Endothelial cell (in vitro differentiated cells): ENCODE measurements around the gene THEMIS2. TPM values are rescaled to one million over a fixed set of nuclear protein-coding genes. Genes with fewer than 3 reads are reported as not detected.

ENCODE experiments used
- DNase-seq: peaks from one replicate; pipeline ENCODE4 v3.0.0; 2021; ENCODE audit warnings: low spot score
- H3K27ac Mint-ChIP-seq: one replicate; pipeline ENCODE4 v1.8.0; 2021; ENCODE audit warnings: mixed read lengths, inconsistent platforms; ENCODE audit not compliant: unreplicated experiment
- H3K27me3 Mint-ChIP-seq: one replicate; pipeline ENCODE4 v1.8.0; 2021; ENCODE audit warnings: mild to moderate bottlenecking, moderate library complexity, mixed read lengths, inconsistent platforms; ENCODE audit not compliant: unreplicated experiment
- H3K36me3 Mint-ChIP-seq: one replicate; pipeline ENCODE4 v1.8.0; 2021; ENCODE audit warnings: mild to moderate bottlenecking, low read depth, mixed read lengths, inconsistent platforms; ENCODE audit not compliant: unreplicated experiment
- H3K4me1 Mint-ChIP-seq: one replicate; pipeline ENCODE4 v1.8.0; 2021; ENCODE audit warnings: mild to moderate bottlenecking, mixed read lengths, inconsistent platforms; ENCODE audit not compliant: unreplicated experiment
- H3K4me3 Mint-ChIP-seq: one replicate; pipeline ENCODE4 v1.8.0; 2021; ENCODE audit warnings: mild to moderate bottlenecking, mixed read lengths, inconsistent platforms; ENCODE audit not compliant: unreplicated experiment
- H3K9me3 Mint-ChIP-seq: one replicate; pipeline ENCODE4 v1.8.0; 2021; ENCODE audit warnings: mixed read lengths, inconsistent platforms; ENCODE audit not compliant: unreplicated experiment
- total RNA-seq: library from RNA; stranded (reverse); fragmentation: NEBNext Ultra II Directional; extraction: Animal tissue kit (Norgen Biotek cat#: 25700); gene quantifications from one replicate; pipeline ENCODE4 v1.2.1, GENCODE V29; 2021; ENCODE audit not compliant: unreplicated experiment
- TF ChIP-seq, protein P1 (sequence below): fragments of 200-600 bp; sonication (generic); IDR thresholded peaks from one replicate; pipeline ENCODE4 v1.5.0; 2021; ENCODE audit warnings: antibody characterized with exemption; ENCODE audit not compliant: unreplicated experiment

Gene THEMIS2
- total RNA-seq, 1 donor from 2014 or later, result 9.6 TPM

DNA sequence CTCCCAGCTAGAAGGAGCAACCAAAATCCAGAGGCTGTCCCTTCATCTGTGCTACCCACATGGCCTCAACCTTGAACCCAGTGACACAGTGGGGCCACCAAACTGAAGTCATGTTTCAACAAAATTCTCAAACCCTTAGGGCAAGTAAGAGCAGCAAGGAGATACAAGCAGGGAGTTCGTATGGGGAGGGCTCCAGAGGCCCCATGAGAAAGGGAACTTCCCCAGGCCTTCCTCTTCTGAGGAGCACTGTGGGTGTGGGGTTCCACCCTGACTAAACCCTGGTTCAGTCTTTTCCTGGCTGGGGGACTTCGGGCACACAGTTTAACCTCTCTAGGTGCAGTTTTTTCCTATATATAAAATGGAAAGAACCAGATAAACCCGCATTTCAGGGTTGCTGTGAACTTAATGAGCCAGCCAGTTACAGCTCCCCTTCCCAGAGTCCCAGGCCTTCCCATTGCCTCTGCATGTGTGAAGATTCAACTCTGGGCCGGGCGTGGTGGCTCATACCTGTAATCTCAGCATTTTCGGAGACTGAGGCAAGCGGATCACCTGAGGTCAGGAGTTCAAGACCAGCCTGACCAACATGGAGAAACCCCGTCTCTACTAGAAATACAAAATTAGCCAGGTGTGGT lies 8.0 kb upstream of the THEMIS2 start:
- H3K4me3 Mint-ChIP-seq, result no peak overlapping the region
- peaks cover 15% of the 10 kb centered on the region for H3K4me1 Mint-ChIP-seq
- TF ChIP-seq, protein P1, sequence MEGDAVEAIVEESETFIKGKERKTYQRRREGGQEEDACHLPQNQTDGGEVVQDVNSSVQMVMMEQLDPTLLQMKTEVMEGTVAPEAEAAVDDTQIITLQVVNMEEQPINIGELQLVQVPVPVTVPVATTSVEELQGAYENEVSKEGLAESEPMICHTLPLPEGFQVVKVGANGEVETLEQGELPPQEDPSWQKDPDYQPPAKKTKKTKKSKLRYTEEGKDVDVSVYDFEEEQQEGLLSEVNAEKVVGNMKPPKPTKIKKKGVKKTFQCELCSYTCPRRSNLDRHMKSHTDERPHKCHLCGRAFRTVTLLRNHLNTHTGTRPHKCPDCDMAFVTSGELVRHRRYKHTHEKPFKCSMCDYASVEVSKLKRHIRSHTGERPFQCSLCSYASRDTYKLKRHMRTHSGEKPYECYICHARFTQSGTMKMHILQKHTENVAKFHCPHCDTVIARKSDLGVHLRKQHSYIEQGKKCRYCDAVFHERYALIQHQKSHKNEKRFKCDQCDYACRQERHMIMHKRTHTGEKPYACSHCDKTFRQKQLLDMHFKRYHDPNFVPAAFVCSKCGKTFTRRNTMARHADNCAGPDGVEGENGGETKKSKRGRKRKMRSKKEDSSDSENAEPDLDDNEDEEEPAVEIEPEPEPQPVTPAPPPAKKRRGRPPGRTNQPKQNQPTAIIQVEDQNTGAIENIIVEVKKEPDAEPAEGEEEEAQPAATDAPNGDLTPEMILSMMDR, result no peak
- no peaks in the 10 kb centered on the region for H3K36me3 Mint-ChIP-seq
- no peaks in the 10 kb centered on the region for H3K27me3 Mint-ChIP-seq
- peak overlapping the region; percentile 42 for H3K27ac Mint-ChIP-seq
- DNase-seq, result no peak
- no peaks in the 10 kb centered on the region for H3K9me3 Mint-ChIP-seq

DNA sequence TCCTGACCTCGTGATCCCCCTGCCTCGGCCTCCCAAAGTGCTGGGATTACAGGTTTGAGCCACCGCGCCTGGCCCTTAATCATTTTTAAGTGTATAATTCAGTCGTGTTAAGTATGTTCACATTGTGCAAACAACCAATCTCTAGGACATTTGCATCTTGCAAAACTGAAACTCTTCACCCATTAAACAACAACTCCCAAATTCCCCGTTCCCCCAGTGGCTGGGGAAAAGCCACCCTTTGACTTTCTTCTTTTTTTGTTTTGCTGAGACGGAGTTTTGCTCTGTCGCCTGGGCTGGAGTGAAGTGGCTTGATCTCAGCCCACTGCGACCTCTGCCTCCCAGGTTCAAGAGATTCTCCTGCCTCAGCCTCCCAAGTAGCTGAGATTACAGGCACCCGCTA lies 6.5 kb upstream of the THEMIS2 start:
- H3K9me3 Mint-ChIP-seq, result no peaks in the 10 kb centered on the region
- peaks cover 17% of the 10 kb centered on the region for H3K4me1 Mint-ChIP-seq
- H3K27ac Mint-ChIP-seq, result no peak overlapping the region
- H3K36me3 Mint-ChIP-seq, result no peaks in the 10 kb centered on the region
- TF ChIP-seq, protein P1, result no peak
- H3K27me3 Mint-ChIP-seq, result no peaks in the 10 kb centered on the region
- no peak overlapping the region for H3K4me3 Mint-ChIP-seq
- DNase-seq, result no peak

DNA sequence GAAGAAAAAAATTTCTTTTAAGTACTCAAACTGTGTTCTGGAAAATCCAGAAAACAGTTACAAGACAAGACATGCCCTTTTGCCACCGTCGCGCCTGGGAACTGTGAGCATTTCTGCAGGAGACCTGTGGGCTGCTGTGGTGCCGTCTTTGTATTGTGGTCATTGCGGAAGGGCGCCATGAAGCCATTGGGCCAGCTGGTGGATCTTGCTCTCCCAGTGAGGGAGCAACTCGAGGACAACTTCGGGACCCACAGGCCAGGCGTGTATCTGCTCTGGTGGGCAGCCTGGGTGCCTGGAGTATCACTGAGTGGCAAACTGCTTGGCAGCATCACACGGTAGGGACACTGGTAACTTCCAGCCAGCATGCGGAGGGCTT lies 3.8 kb upstream of the THEMIS2 start:
- no peak for DNase-seq
- TF ChIP-seq, protein P1, result no peak
- H3K4me3 Mint-ChIP-seq, result no peak overlapping the region

DNA sequence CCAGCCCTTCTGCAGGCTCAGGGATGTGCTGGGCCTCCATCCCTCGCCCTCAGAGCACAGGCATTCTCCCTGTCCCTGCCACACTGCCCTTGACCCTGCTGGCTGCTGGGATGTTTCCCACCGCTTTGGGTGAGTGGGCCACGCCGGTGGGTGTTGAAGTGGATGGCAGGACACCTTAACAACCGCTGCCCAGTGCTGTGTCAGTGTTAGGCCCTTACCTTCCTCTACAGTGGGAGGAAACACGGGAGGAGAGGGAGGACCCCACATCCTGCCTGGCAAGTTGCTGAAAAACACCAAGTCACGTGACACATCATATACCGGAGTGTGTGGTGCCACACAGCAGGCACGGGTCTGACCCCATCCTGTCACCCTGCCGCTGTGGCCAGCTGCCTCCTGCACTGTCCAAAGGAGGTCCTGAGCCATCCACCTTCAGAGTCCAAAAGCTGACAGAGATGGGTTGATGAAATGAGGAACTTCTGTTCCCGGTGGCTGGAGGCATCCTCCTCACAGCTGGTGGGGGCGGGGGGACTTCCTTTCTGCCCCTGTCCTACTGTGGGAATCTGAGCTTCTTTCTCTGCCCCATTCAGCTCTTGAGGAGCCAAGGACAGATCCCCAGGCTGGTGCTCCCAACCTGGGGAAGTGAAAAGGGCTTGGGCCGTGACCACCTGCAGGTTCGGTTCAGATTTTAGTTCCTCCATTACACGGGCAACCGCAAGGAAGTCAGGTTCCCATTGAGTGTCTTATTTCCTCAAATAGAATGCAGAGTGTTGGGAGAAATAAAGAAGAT lies 3.2 kb upstream of the THEMIS2 start:
- H3K4me1 Mint-ChIP-seq, result peaks cover 15% of the 10 kb centered on the region
- no peak overlapping the region for H3K4me3 Mint-ChIP-seq

More for the DNA sequence above, 3.8 kb upstream of the THEMIS2 start:
- peaks cover 15% of the 10 kb centered on the region for H3K4me1 Mint-ChIP-seq
- H3K27ac Mint-ChIP-seq, result no peak overlapping the region
- H3K27me3 Mint-ChIP-seq, result no peaks in the 10 kb centered on the region
- no peaks in the 10 kb centered on the region for H3K9me3 Mint-ChIP-seq
- no peaks in the 10 kb centered on the region for H3K36me3 Mint-ChIP-seq

More for the DNA sequence above, 3.2 kb upstream of the THEMIS2 start:
- Mint-ChIP-seq H3K9me3 (no peaks in the 10 kb centered on the region), H3K27me3 (no peaks in the 10 kb centered on the region), H3K27ac (no peak overlapping the region), H3K36me3 (no peaks in the 10 kb centered on the region)
- TF ChIP-seq, protein P1, result no peak
- no peak for DNase-seq
